B cell (primary cell): ENCODE data around the gene POLR3B. TPM values are rescaled to one million over a fixed set of nuclear protein-coding genes. Genes with fewer than 3 reads are reported as not detected.

Experiments used
- ATAC-seq: fragments of 200-7000 bp; cut with Tn5 transposase; one replicate; pipeline ENCODE4 v1.10.0; 2021; ENCODE audit warnings: low read depth, mild to moderate bottlenecking, moderate number of reproducible peaks, moderate library complexity
- CTCF ChIA-PET: fragments of 350-600 bp; sonication (Branson Sonifier 250); formaldehyde crosslinking; loops from one replicate; lab custom pipeline; 2021; ENCODE audit warnings: antibody characterized with exemption, inconsistent platforms; lab: Charles Lee
- POLR2A ChIA-PET: fragments of 350-600 bp; sonication (Branson Sonifier 250); formaldehyde crosslinking; loops from one replicate; lab custom pipeline; 2021; ENCODE audit warnings: antibody characterized with exemption; lab: Charles Lee
- DNase-seq: peaks from one replicate; pipeline ENCODE4 v3.0.0; 2013
- H2AFZ ChIP-seq: 2 replicates; pipeline ENCODE4 v1.6.1; 2012; ENCODE audit warnings: mild to moderate bottlenecking, low read depth, low read length; ENCODE audit not compliant: insufficient read depth, poor library complexity, severe bottlenecking
- H3K27ac ChIP-seq, 2 donors: 1 replicate in 1 of 2; 2 replicates in 1 of 2; pipeline ENCODE4 v1.5.1; 2012 to 2013; ENCODE audit warnings: low read length in 2 of 2, mild to moderate bottlenecking in 2 of 2, moderate library complexity in 1 of 2
- H3K27me3 ChIP-seq, 4 experiments: fragments of 200-600 bp in 1 of 4; sonication (generic) in 1 of 4; replicated peaks in 1 of 4; 1 replicate in 2 of 4; 2 replicates in 2 of 4; pipeline versions ENCODE4 v1.6.1 to v1.7.0; 2013 to 2016; ENCODE audit warnings: low read length in 3 of 4, mild to moderate bottlenecking in 2 of 4, mixed read lengths in 1 of 4, moderate library complexity in 1 of 4; ENCODE audit not compliant: insufficient read depth in 4 of 4, control insufficient read depth in 3 of 4; ENCODE audit errors: control extremely low read depth in 1 of 4
- H3K36me3 ChIP-seq, 2 experiments: replicated peaks in 1 of 2; 1 replicate in 1 of 2; 2 replicates in 1 of 2; pipeline versions ENCODE4 v1.6.1 to v1.7.1; 2013; ENCODE audit warnings: low read length in 1 of 2; ENCODE audit not compliant: insufficient read depth in 2 of 2, control insufficient read depth in 1 of 2; ENCODE audit errors: control extremely low read depth in 1 of 2, extremely low read depth in 1 of 2
- H3K4me1 ChIP-seq, 2 donors: fragments of 200-600 bp in 1 of 2; sonication (generic) in 1 of 2; 1 replicate in 1 of 2; 2 replicates in 1 of 2; pipeline versions ENCODE4 v1.5.1 to v1.6.1; 2013 to 2017; ENCODE audit warnings: low read length in 2 of 2; ENCODE audit not compliant: control insufficient read depth in 2 of 2, insufficient read depth in 2 of 2
- H3K4me2 ChIP-seq: replicated peaks from 2 replicates; pipeline ENCODE3; 2012; ENCODE audit warnings: mild to moderate bottlenecking, low read depth, low read length; ENCODE audit not compliant: poor library complexity, severe bottlenecking
- H3K4me3 ChIP-seq, 5 experiments: fragments of 200-600 bp in 1 of 5; sonication (generic) in 1 of 5; 1 replicate in 3 of 5; 2 replicates in 2 of 5; pipeline versions ENCODE4 v1.5.1 to v1.7.0; 2011 to 2016; ENCODE audit warnings: low read length in 4 of 5, mild to moderate bottlenecking in 4 of 5, low read depth in 2 of 5, control low read depth in 1 of 5, moderate library complexity in 1 of 5; ENCODE audit not compliant: insufficient read depth in 1 of 5; ENCODE audit errors: control extremely low read depth in 1 of 5, extremely low read depth in 1 of 5
- H3K79me2 ChIP-seq: fragments of 200-600 bp; sonication (generic); one replicate; pipeline ENCODE4 v1.6.0; 2016; ENCODE audit warnings: low read length; ENCODE audit not compliant: control insufficient read depth, insufficient read depth
- H3K9ac ChIP-seq: fragments of 200-600 bp; sonication (generic); 2 replicates; pipeline ENCODE4 v1.6.1; 2017; ENCODE audit warnings: mild to moderate bottlenecking, low read length, moderate library complexity
- H3K9me3 ChIP-seq, 3 donors: one replicate each; pipeline versions ENCODE4 v1.6.1 to v1.7.1; 2013; ENCODE audit warnings: low read length in 2 of 3; ENCODE audit not compliant: control insufficient read depth in 2 of 3, insufficient read depth in 1 of 3; ENCODE audit errors: control extremely low read depth in 1 of 3
- H4K20me1 ChIP-seq: 2 replicates; pipeline ENCODE4 v1.6.0; 2012; ENCODE audit warnings: mild to moderate bottlenecking, low read length; ENCODE audit not compliant: insufficient read depth, control insufficient read depth, poor library complexity, severe bottlenecking
- H3K27ac Mint-ChIP-seq: one replicate; pipeline ENCODE4 v1.8.0; 2021; ENCODE audit warnings: mixed read lengths
- H3K27me3 Mint-ChIP-seq: one replicate; pipeline ENCODE4 v1.8.0; 2021; ENCODE audit warnings: mixed read lengths
- H3K4me1 Mint-ChIP-seq: one replicate; pipeline ENCODE4 v1.8.0; 2021; ENCODE audit warnings: mixed read lengths
- H3K4me3 Mint-ChIP-seq: one replicate; pipeline ENCODE4 v1.8.0; 2021; ENCODE audit warnings: mixed read lengths
- H3K9me3 Mint-ChIP-seq: one replicate; pipeline ENCODE4 v1.8.0; 2022; ENCODE audit warnings: mixed read lengths; ENCODE audit not compliant: insufficient read depth
- CTCF ChIP-seq: fragments of 200-600 bp; IDR thresholded peaks from one replicate; pipeline ENCODE4 v1.8.0; 2022; ENCODE audit warnings: antibody characterized with exemption, mild to moderate bottlenecking
- EZH2 ChIP-seq: IDR thresholded peaks from 2 replicates; pipeline ENCODE4 v1.6.1; 2012; ENCODE audit warnings: borderline replicate concordance, low read depth, mild to moderate bottlenecking, moderate library complexity, low read length; ENCODE audit not compliant: insufficient read depth, poor library complexity, severe bottlenecking
- WGBS: methylation state at CpG from one replicate; pipeline ENCODE4 v1.1.5; 2013; ENCODE audit warnings: missing lambda C conversion rate; ENCODE audit not compliant: insufficient coverage; 5-methylcytosine and 5-hydroxymethylcytosine counted together
- intact Hi-C: fragments of 100-400 bp; cut with micrococcal nuclease; formaldehyde crosslinking; loops from one replicate; pipeline ENCODE4 v1.10.0; 2022
- polyA minus RNA-seq: library from RNA; depleted of rRNA, polyadenylated mRNA; stranded (reverse); fragments of >200 nt; gene quantifications from 2 replicates; pipeline ENCODE4 v1.2.3, GENCODE V29; 2012
- polyA plus RNA-seq: library from polyadenylated mRNA; depleted of rRNA; stranded (reverse); fragments of >200 nt; gene quantifications from 2 replicates; pipeline ENCODE4 v1.2.3, GENCODE V29; 2012
- total RNA-seq, 2 donors: library from RNA; stranded (reverse); fragments of 120-200 nt in 1 of 2; gene quantifications; 1 replicate in 1 of 2; 2 replicates in 1 of 2; pipeline versions ENCODE4 v1.2.3 to v1.2.4, GENCODE V29; 2013 to 2022

POLR3B gene
- total RNA-seq (5.9 and 9.7 TPM in 2 replicates), polyA plus RNA-seq (1.3 and 1.7 TPM in 2 replicates), polyA minus RNA-seq (2.1 TPM in 2 replicates)
- 4.9 TPM for total RNA-seq (2013)

- ChIA-PET POLR2A (interaction anchor here (1.6 to 2.6 kb wide), 2 partner anchors 55 to 629 kb away, joined by 4 to 20 read pairs; partner anchors contain the start of genes MTERF2 and TCP11L2), CTCF (interaction anchor here (0.5 to 5.3 kb wide), 28 partner anchors 9 to 1248 kb away, joined by 3 to 39 read pairs (median 4); partner anchors contain the start of genes CKAP4 and TMEM263)
- ATAC-seq (peak; percentile 90), DNase-seq (peak; percentile 98)
- Histone ChIP-seq H3K4me2 (peak within 1 kb of the TSS; percentile 85), H3K4me1 (peaks cover 11 to 12% of the 10 kb centered on the region in 2 donors), H3K27ac (peak within 1 kb of the TSS; percentile 67 to 80), H3K9ac (peak within 1 kb of the TSS; percentile 84), H4K20me1 (no peaks in the 10 kb centered on the region), H2AFZ (peak within 1 kb of the TSS; percentile 94), H3K9me3 (no peaks in the 10 kb centered on the region), H3K36me3 (no peaks in the 10 kb centered on the region), H3K4me3 (peak within 1 kb of the TSS; percentile 59 to 93 (median 85)), H3K27me3 (no peaks in the 10 kb centered on the region), H3K79me2 (peaks cover 23% of the 10 kb centered on the region)
- Mint-ChIP-seq H3K27me3 (peaks cover 2% of the 10 kb centered on the region), H3K4me3 (peak within 1 kb of the TSS; percentile 98), H3K9me3 (no peaks in the 10 kb centered on the region), H3K27ac (peak within 1 kb of the TSS; percentile 97), H3K4me1 (peaks cover 16% of the 10 kb centered on the region)
- intact Hi-C loops = loop anchor here (1.0 to 10.0 kb wide), 8 partner anchors 55 to 1123 kb away; partner anchors contain the start of genes APPL2, CKAP4, RIC8B and TCP11L2
- no peak for TF ChIP-seq EZH2
- TF ChIP-seq CTCF = peak; percentile 84
- WGBS = under 1% methylated on average over 63 of the region's 63 CpGs
These were observed at the start of gene POLR3B for GRCh38 chr12:106357549-106358395. POLR3B (plus strand) TSS chr12:106357748; CDS start chr12:106357880, 132 bp downstream.
